NOMO-1 treated with DMSO at 0.1 percent for 48 hours (cell line): ENCODE measurements around the gene HTR4.

ENCODE experiments used
- DNase-seq: peaks from one replicate; lab custom pipeline; 2025; ENCODE audit not compliant: unreplicated experiment; lab: John Stamatoyannopoulos, UW

Gene HTR4

DNA sequence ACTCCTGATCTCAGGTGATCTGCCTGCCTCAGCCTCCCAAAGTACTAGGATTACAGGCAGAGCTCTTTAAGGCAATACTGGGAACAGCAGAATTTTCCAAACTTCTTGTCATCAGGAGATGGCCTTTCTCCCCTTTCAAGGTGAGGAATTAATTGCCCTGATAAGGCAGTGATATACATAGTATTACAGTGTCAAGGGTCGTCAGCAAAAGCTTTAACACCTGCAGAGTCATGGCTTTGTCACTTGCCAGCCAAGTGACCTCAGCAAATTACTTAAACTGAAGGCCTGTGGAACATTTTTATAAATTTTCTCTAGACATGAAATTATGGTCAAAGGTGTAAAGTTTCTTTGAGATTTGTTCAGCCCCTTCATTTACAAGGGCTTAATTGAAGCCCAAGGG, 211.1 kb downstream of the HTR4 start:
- DNase-seq = no peak

- no peak for DNase-seq
Measured at GRCh38 chr5:148438933-148439332, 215.4 kb downstream of the HTR4 start.

DNA sequence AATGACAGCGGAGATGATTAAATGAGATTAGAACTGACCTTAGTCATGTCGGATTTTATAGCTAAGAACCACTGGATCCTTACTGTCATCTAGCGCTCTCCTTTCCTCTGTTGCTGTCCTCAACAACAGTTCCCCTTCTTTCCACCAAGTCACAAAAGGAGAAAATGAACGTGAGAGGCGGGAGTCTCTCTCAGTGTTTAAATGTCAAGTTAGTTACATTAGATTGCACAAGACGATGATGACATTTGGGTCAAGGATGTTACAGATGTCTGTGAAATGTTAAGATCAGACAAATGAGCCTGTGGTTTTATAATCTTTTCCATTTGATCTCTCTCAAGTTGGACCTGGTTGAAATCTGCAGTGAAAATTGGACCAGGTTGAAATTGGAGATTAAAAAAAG, 217.1 kb downstream of the HTR4 start:
- DNase-seq = peak; percentile 5

GRCh38 chr5:148436029-148436428, 218.3 kb downstream of the HTR4 start:
- DNase-seq = no peak

- no peak for DNase-seq
Measured at GRCh38 chr5:148433826-148434225, 220.5 kb downstream of the HTR4 start.
